ENCODE data around the gene TMEM245.

The TMEM245 gene

GRCh38 chr9:109047259-109047658, 72.5 kb downstream of the TMEM245 start:
- no peak overlapping the region for H3K9ac ChIP-seq (ENCODE audit: low read length)
- no peaks in the 10 kb centered on the region for H4K20me1 ChIP-seq (ENCODE audit: insufficient read depth, low read length)
- no peaks in the 10 kb centered on the region for H3K79me2 ChIP-seq (ENCODE audit: insufficient read depth, low read length)
- H3K9me2 ChIP-seq (ENCODE audit: low read depth, low read length) = no peaks in the 10 kb centered on the region
- no peak overlapping the region for H3K4me2 ChIP-seq (ENCODE audit: low read length)
- H3F3A ChIP-seq (ENCODE audit: insufficient read depth, low read length) = no peaks in the 10 kb centered on the region
- no peak overlapping the region for H2AFZ ChIP-seq (ENCODE audit: low read length)
- peaks cover 95% of the 10 kb centered on the region for H3K36me3 ChIP-seq (ENCODE audit: insufficient read depth, low read length)
- no peaks in the 10 kb centered on the region for H3K9me3 ChIP-seq (ENCODE audit: low read length)
- no peak overlapping the region for H3K27ac ChIP-seq (ENCODE audit: low read depth, low read length, poor library complexity, severe bottlenecking)
- no peaks in the 10 kb centered on the region for H3K4me1 ChIP-seq (ENCODE audit: insufficient read depth, low read length, severe bottlenecking)
- H3K4me3 ChIP-seq (ENCODE audit: low read depth, low read length, poor library complexity, severe bottlenecking) = no peak overlapping the region
- TF ChIP-seq CTCF (IDR thresholded peaks at IDR 0.05; ENCODE audit: low read length) (no peak), EZH2 (IDR thresholded peaks at IDR 0.05; ENCODE audit: borderline replicate concordance, low read length) (no peak)
- no peaks in the 10 kb centered on the region for H3K27me3 ChIP-seq (ENCODE audit: insufficient read depth, low read length)

- TF ChIP-seq CTCF (IDR thresholded peaks at IDR 0.05; ENCODE audit: low read length) = no peak
- no peak for TF ChIP-seq EZH2 (IDR thresholded peaks at IDR 0.05; ENCODE audit: borderline replicate concordance, low read length)
- H3F3A ChIP-seq (ENCODE audit: insufficient read depth, low read length) = no peaks in the 10 kb centered on the region
Measured at GRCh38 chr9:109046346-109046745, 73.4 kb downstream of the TMEM245 start.

GRCh38 chr9:109043578-109043977, 76.2 kb downstream of the TMEM245 start:
- Histone ChIP-seq H3K27ac (ENCODE audit: low read depth, low read length, poor library complexity, severe bottlenecking) (no peak overlapping the region), H3F3A (ENCODE audit: insufficient read depth, low read length) (no peaks in the 10 kb centered on the region), H3K9me2 (ENCODE audit: low read depth, low read length) (no peaks in the 10 kb centered on the region), H3K9me3 (ENCODE audit: low read length) (no peaks in the 10 kb centered on the region), H3K4me1 (ENCODE audit: insufficient read depth, low read length, severe bottlenecking) (no peaks in the 10 kb centered on the region), H4K20me1 (ENCODE audit: insufficient read depth, low read length) (no peaks in the 10 kb centered on the region), H3K36me3 (ENCODE audit: insufficient read depth, low read length) (peaks cover 76% of the 10 kb centered on the region), H2AFZ (ENCODE audit: low read length) (no peak overlapping the region), H3K9ac (ENCODE audit: low read length) (no peak overlapping the region), H3K27me3 (ENCODE audit: insufficient read depth, low read length) (no peaks in the 10 kb centered on the region), H3K79me2 (ENCODE audit: insufficient read depth, low read length) (no peaks in the 10 kb centered on the region), H3K4me2 (ENCODE audit: low read length) (no peak overlapping the region), H3K4me3 (ENCODE audit: low read depth, low read length, poor library complexity, severe bottlenecking) (no peak overlapping the region)
- TF ChIP-seq CTCF (IDR thresholded peaks at IDR 0.05; ENCODE audit: low read length) = no peak
- TF ChIP-seq EZH2 (IDR thresholded peaks at IDR 0.05; ENCODE audit: borderline replicate concordance, low read length) = no peak

More at GRCh38 chr9:109046346-109046745, 73.4 kb downstream of the TMEM245 start:
- Histone ChIP-seq H2AFZ (ENCODE audit: low read length) (no peak overlapping the region), H3K4me2 (ENCODE audit: low read length) (no peak overlapping the region), H3K4me1 (ENCODE audit: insufficient read depth, low read length, severe bottlenecking) (no peaks in the 10 kb centered on the region), H3K27me3 (ENCODE audit: insufficient read depth, low read length) (no peaks in the 10 kb centered on the region), H4K20me1 (ENCODE audit: insufficient read depth, low read length) (no peaks in the 10 kb centered on the region), H3K9me3 (ENCODE audit: low read length) (no peaks in the 10 kb centered on the region), H3K9ac (ENCODE audit: low read length) (no peak overlapping the region), H3K27ac (ENCODE audit: low read depth, low read length, poor library complexity, severe bottlenecking) (no peak overlapping the region), H3K36me3 (ENCODE audit: insufficient read depth, low read length) (peaks cover 89% of the 10 kb centered on the region), H3K4me3 (ENCODE audit: low read depth, low read length, poor library complexity, severe bottlenecking) (no peak overlapping the region), H3K79me2 (ENCODE audit: insufficient read depth, low read length) (no peaks in the 10 kb centered on the region), H3K9me2 (ENCODE audit: low read depth, low read length) (no peaks in the 10 kb centered on the region)

All from OCI-LY1 (cell line).